Heart left ventricle (tissue), 16 donors: ENCODE measurements around the gene YARS1. TPM values are rescaled to one million over a fixed set of nuclear protein-coding genes. Genes with fewer than 3 reads are reported as not detected.
A peak's percentile ranks its signal among the peaks of the same experiment; 100 is the strongest.

Source experiments
- ATAC-seq, 4 donors: fragments of 200-7000 bp; cut with Tn5 transposase; one replicate each; pipeline ENCODE4 v1.9.1; 2020 to 2022; ENCODE audit warnings: moderate library complexity in 4 of 4, mild to moderate bottlenecking in 3 of 4, moderate number of reproducible peaks in 1 of 4
- DNase-seq, 5 donors: peaks; one replicate each; pipeline ENCODE4 v3.0.0-alpha.2; 2020
- H3K27ac ChIP-seq, 12 donors: fragments of 200-600 bp; sonication (generic) in 4 of 12; one replicate each; pipeline versions ENCODE4 v1.5.0 to v1.8.0; 2016 to 2022; ENCODE audit warnings: mild to moderate bottlenecking in 2 of 12
- H3K27me3 ChIP-seq, 9 donors: fragments of 200-600 bp; sonication (generic) in 2 of 9; one replicate each; pipeline versions ENCODE4 v1.5.1 to v1.8.0; 2016 to 2022; ENCODE audit warnings: mild to moderate bottlenecking in 3 of 9
- H3K36me3 ChIP-seq, 9 donors: fragments of 200-600 bp; sonication (generic) in 2 of 9; one replicate each; pipeline versions ENCODE4 v1.5.0 to v1.8.0; 2018 to 2022; ENCODE audit warnings: mild to moderate bottlenecking in 2 of 9
- H3K4me1 ChIP-seq, 12 donors: fragments of 200-600 bp; sonication (generic) in 4 of 12; one replicate each; pipeline versions ENCODE4 v1.5.0 to v1.8.0; 2016 to 2022; ENCODE audit warnings: mild to moderate bottlenecking in 3 of 12
- H3K4me3 ChIP-seq, 12 donors: fragments of 200-600 bp; sonication (generic) in 4 of 12; one replicate each; pipeline versions ENCODE4 v1.5.0 to v1.8.0; 2017 to 2022; ENCODE audit warnings: mild to moderate bottlenecking in 9 of 12, moderate library complexity in 4 of 12
- H3K9me3 ChIP-seq, 12 donors: fragments of 200-600 bp; sonication (generic) in 4 of 12; one replicate each; pipeline versions ENCODE4 v1.5.0 to v1.8.0; 2016 to 2022; ENCODE audit warnings: mild to moderate bottlenecking in 1 of 12
- CTCF ChIP-seq, 12 donors: fragments of 200-600 bp; sonication (generic) in 4 of 12; IDR thresholded peaks; one replicate each; pipeline versions ENCODE4 v1.5.0 to v1.8.0; 2018 to 2022; ENCODE audit warnings: antibody characterized with exemption in 12 of 12, mild to moderate bottlenecking in 5 of 12
- POLR2A ChIP-seq, 2 donors: fragments of 450-650 bp; IDR thresholded peaks; one replicate each; pipeline ENCODE4 v1.6.1; 2017; ENCODE audit warnings: antibody characterized with exemption in 2 of 2, mild to moderate bottlenecking in 2 of 2, moderate library complexity in 2 of 2
- WGBS, 4 donors: extraction: QIAGEN DNeasy Blood & Tissue Kit in 2 of 4; methylation state at CpG; one replicate each; pipeline versions ENCODE4 v1.1.5 to v1.1.7; 2013 to 2018; 5-methylcytosine and 5-hydroxymethylcytosine counted together
- intact Hi-C, 10 donors: fragments of 100-400 bp; cut with DNase I; formaldehyde crosslinking; loops; one replicate each; pipeline versions ENCODE4 v1.11.1 to v1.14.2; 2022
- polyA plus RNA-seq, 2 donors: library from polyadenylated mRNA; stranded (reverse); fragments of 200-250 nt; gene quantifications; one replicate each; pipeline ENCODE4 v1.2.3, GENCODE V29; 2013
- total RNA-seq, 9 donors: library from RNA; depleted of rRNA in 2 of 9; stranded (reverse); fragments of >200 nt in 2 of 9; fragmentation: NEBNext Ultra II Directional in 3 of 9; extraction: Animal tissue kit (Norgen Biotek cat#: 25700) in 3 of 9; gene quantifications; one replicate each; pipeline versions ENCODE4 v1.1.0 to v1.2.4, GENCODE V29; 2016 to 2023
- donor health status: ischemic (EF 13 %, LVEDD 7.1; RV severe dilation, severe dysfunction).
- donor health status: healthy with polysubstance abuse.
- donor health status: DM: no; HTN: yes; CAD: no.
- donor health status: DM: no; HTN: no; CAD: no.
- donor health status: ischemic (EF 25% LVEDD 6.9; RV normal size, moderate dysfunction).
- donor health status: ischemic (EF 25% LVEDD 5.7; RV mildly dilated, moderate dysfunction).
- donor health status: healthy.
- donor health status: DM: yes; HTN: yes; CAD: no.
- donor health status: ischemic (EF 35%, LVEDD 5.7; RV mildly dilated, moderate dysfunction).
- donor health status: nonischemic (EF 11% LVEDD 7.7; RV severe dilation, severe dysfunction).
- donor health status: DM: yes; HTN: yes; CAD: no.
- donor health status: PGD.
- donor health status: ischemic (EF 29% LVEDD 5.4; RV normal size, mild dysfunction).
- donor health status: nonischemic (EF 23%, LVEDD 6.1; RV moderate dilation, normal function).

YARS1 gene
- total and polyA plus RNA-seq, 11 donors, result 18.6 to 61.3 (median 34.8) TPM

DNA sequence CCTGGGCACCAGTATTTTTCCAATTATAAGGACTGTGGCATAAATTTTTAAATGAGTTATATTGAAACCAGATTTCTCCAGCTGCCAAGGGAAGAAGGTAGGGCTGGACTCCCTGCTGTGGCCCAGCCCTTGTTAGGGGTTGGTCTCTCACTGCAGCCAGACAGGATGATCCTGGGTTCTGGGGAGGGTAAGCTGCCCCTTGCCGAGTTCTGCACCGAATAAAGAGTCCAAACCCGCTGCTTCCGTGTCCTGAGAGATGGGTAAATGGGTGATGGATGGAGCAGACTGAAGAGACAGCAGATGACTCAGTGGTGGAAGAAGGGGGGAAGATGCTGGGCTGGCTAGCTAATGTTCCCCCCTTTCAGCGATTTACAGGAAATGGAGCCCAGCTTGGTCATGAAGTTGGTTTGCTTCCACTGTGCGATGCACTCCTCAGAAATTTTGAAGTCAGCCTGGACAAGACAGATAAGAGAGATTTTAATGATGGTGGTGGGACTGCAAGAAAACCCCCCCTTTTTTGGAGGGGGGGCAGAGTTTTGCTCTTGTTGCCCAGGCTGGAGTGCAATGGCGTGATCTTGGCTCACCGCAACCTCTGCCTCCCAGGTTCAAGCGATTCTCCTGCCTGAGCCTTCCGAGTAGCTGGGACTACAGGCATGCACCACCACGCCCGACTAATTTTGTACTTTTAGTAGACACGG is 41.4 kb downstream of the YARS1 start:
- no peaks in the 10 kb centered on the region for H3K9me3 ChIP-seq
- DNase-seq, result no peak

DNA sequence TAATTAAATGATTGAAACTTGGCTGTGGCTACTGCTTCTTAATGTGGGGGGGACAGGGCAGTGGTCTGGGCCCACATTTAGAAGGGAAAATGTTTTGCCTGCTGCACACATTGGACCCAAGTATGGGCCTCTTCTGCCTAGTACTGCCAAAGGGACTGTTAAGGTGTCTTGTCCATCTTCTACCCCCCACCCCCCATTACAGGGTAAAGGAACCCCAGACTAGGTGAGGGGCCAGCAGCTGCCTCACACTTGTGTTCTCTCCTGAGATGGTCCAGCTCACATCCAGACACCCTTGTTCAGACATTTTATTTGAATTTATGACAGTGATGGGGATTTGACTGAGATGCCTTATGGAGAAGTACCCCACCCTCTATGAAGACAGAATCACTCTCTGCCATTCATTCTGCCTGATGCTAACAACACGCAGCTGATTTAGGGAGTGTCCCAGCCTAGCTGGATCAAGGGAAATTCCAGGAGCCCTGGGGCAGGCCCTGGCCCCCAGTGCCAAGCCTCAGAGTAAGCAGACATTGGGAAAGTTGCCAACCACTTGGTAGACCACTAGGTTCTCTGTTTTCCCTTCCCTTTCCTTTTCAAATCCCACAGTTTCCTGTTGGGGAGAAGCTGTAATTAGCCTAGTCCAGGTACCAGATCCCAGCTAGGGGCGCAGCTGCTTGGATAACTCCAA is 42.1 kb downstream of the YARS1 start:
- TF ChIP-seq CTCF (IDR thresholded peaks at IDR 0.05) (no peak), POLR2A (IDR thresholded peaks at IDR 0.05) (no peak)
- Histone ChIP-seq H3K36me3 (peaks cover 4 to 72% (median 63%) of the 10 kb centered on the region in 9 donors), H3K27me3 (no peaks in the 10 kb centered on the region), H3K4me3 (no peak overlapping the region), H3K27ac (peak overlapping the region in 1 of 12 donors; percentile 32), H3K9me3 (no peaks in the 10 kb centered on the region), H3K4me1 (peaks cover 0 to 9% (median 6%) of the 10 kb centered on the region in 12 donors)
- intact Hi-C loops, result loop anchor here in 9 of 10 donors (5.0 to 10.0 kb wide), 8 partner anchors 63 to 373 kb away; no protein-coding TSS in a partner anchor
- ATAC-seq, result no peak
- DNase-seq, result no peak
- 50 to 67% (median 64%) methylated on average over 2 of the region's 2 CpGs for WGBS, 4 donors

More for the DNA sequence above, 41.4 kb downstream of the YARS1 start:
- no peak for ATAC-seq
- 84 to 88% (median 86%) methylated on average over 13 of the region's 13 CpGs for WGBS, 4 donors
- no peak for TF ChIP-seq POLR2A (IDR thresholded peaks at IDR 0.05)
- Histone ChIP-seq H3K4me1 (peaks cover 0 to 9% (median 6%) of the 10 kb centered on the region in 12 donors), H3K36me3 (peaks cover 4 to 75% (median 70%) of the 10 kb centered on the region in 9 donors), H3K27me3 (no peaks in the 10 kb centered on the region), H3K4me3 (no peak overlapping the region), H3K27ac (peak overlapping the region in 1 of 12 donors; percentile 32)
- intact Hi-C loops, result loop anchor here in 6 of 10 donors (5.0 to 10.0 kb wide), 4 partner anchors 251 to 373 kb away; no protein-coding TSS in a partner anchor

GRCh38 chr1:32774464-32774808 is 42.7 kb downstream of the YARS1 start:
- Histone ChIP-seq H3K27ac (no peak overlapping the region), H3K4me3 (no peak overlapping the region)

More at GRCh38 chr1:32774464-32774808, 42.7 kb downstream of the YARS1 start:
- H3K9me3 ChIP-seq, result no peaks in the 10 kb centered on the region
- TF ChIP-seq CTCF (IDR thresholded peaks at IDR 0.05) (no peak), POLR2A (IDR thresholded peaks at IDR 0.05) (no peak)
- DNase-seq (no peak), ATAC-seq (no peak)
- intact Hi-C loops, result loop anchor here in 8 of 10 donors (5.0 to 10.0 kb wide), 8 partner anchors 62 to 372 kb away; no protein-coding TSS in a partner anchor
- H3K4me1 ChIP-seq, result peaks cover 0 to 9% (median 6%) of the 10 kb centered on the region in 12 donors
- H3K27me3 ChIP-seq, result no peaks in the 10 kb centered on the region
- peaks cover 4 to 70% (median 56%) of the 10 kb centered on the region in 9 donors for H3K36me3 ChIP-seq
